IMR-90 (cell line): ENCODE measurements around the gene FHIP1A. TPM values are rescaled to one million over a fixed set of nuclear protein-coding genes. Genes with fewer than 3 reads are reported as not detected.

Source experiments
- ATAC-seq: fragments of 200-7000 bp; cut with Tn5 transposase; 2 replicates; pipeline ENCODE4 v1.9.1; 2020; ENCODE audit warnings: low read depth, mild to moderate bottlenecking, moderate library complexity
- BruUV-seq: library from RNA; stranded (reverse); fragments of 400-500 nt; replicated peaks from 2 replicates; lab custom pipeline; 2021; lab: Mats Ljungman, UMichigan
- CTCF ChIA-PET: fragments of 300-600 bp; formaldehyde crosslinking; extraction: SDS; loops from one replicate; lab custom pipeline; 2021; ENCODE audit warnings: antibody characterized with exemption; lab: Yijun Ruan, JAX
- POLR2A ChIA-PET: fragments of 300-600 bp; sonication (Branson Sonifier 250); formaldehyde crosslinking; loops from one replicate; lab custom pipeline; 2022; ENCODE audit warnings: antibody characterized with exemption; ENCODE audit not compliant: unreplicated experiment; lab: Charles Lee
- DNase-seq: peaks from one replicate; pipeline ENCODE4 v3.0.0; 2013
- H2AFZ ChIP-seq: replicated peaks from 2 replicates; pipeline ENCODE3; 2013; ENCODE audit warnings: low read length, mild to moderate bottlenecking; ENCODE audit not compliant: poor library complexity
- H2AK5ac ChIP-seq: 2 replicates; pipeline ENCODE4 v1.6.1; 2013; ENCODE audit warnings: low read depth, low read length, inconsistent platforms
- H2AK9ac ChIP-seq: replicated peaks from 2 replicates; pipeline ENCODE3; 2013; ENCODE audit warnings: mild to moderate bottlenecking, low read depth, low read length, moderate library complexity; ENCODE audit not compliant: poor library complexity
- H2BK120ac ChIP-seq: 2 replicates; pipeline ENCODE4 v1.6.1; 2013; ENCODE audit warnings: low read depth, low read length, inconsistent platforms
- H2BK15ac ChIP-seq: 3 replicates; pipeline ENCODE4 v1.6.1; 2013; ENCODE audit warnings: low read depth, low read length, inconsistent platforms
- H2BK20ac ChIP-seq: 2 replicates; pipeline ENCODE4 v1.6.1; 2013; ENCODE audit warnings: low read depth, mild to moderate bottlenecking, inconsistent platforms, low read length, moderate library complexity
- H2BK5ac ChIP-seq: 2 replicates; pipeline ENCODE4 v1.6.1; 2013; ENCODE audit warnings: mild to moderate bottlenecking, low read depth, low read length, inconsistent platforms; ENCODE audit not compliant: poor library complexity, severe bottlenecking
- H3K14ac ChIP-seq: replicated peaks from 2 replicates; pipeline ENCODE4 v1.6.1; 2013; ENCODE audit warnings: low read depth, low read length, inconsistent platforms
- H3K18ac ChIP-seq: 2 replicates; pipeline ENCODE4 v1.6.1; 2013; ENCODE audit warnings: low read depth, low read length, control low read depth
- H3K23ac ChIP-seq: 2 replicates; pipeline ENCODE4 v1.6.1; 2013; ENCODE audit warnings: low read depth, low read length, inconsistent platforms
- H3K27ac ChIP-seq: 2 replicates; pipeline ENCODE4 v1.5.1; 2013; ENCODE audit warnings: mild to moderate bottlenecking, control low read depth, low read length; ENCODE audit not compliant: insufficient read depth
- H3K27me3 ChIP-seq: 2 replicates; pipeline ENCODE4 v1.6.1; 2013; ENCODE audit warnings: low read length; ENCODE audit not compliant: control insufficient read depth, insufficient read depth
- H3K36me3 ChIP-seq: 2 replicates; pipeline ENCODE4 v1.6.1; 2013; ENCODE audit warnings: low read length, mixed read lengths; ENCODE audit not compliant: control insufficient read depth, insufficient read depth
- H3K4ac ChIP-seq: 2 replicates; pipeline ENCODE4 v1.6.1; 2013; ENCODE audit warnings: low read depth, low read length, inconsistent platforms
- H3K4me1 ChIP-seq: 2 replicates; pipeline ENCODE4 v1.6.1; 2013; ENCODE audit warnings: low read length, mixed read lengths; ENCODE audit not compliant: control insufficient read depth, insufficient read depth
- H3K4me2 ChIP-seq: 2 replicates; pipeline ENCODE4 v1.6.1; 2013; ENCODE audit warnings: low read depth, mild to moderate bottlenecking, control low read depth, low read length, moderate library complexity
- H3K4me3 ChIP-seq: 2 replicates; pipeline ENCODE4 v1.5.1; 2013; ENCODE audit warnings: low read depth, mild to moderate bottlenecking, control low read depth, low read length, moderate library complexity; ENCODE audit not compliant: insufficient read depth
- H3K56ac ChIP-seq: 2 replicates; pipeline ENCODE4 v1.6.1; 2013; ENCODE audit warnings: low read length, inconsistent platforms; ENCODE audit not compliant: insufficient read depth; ENCODE audit errors: extremely low read depth
- H3K79me1 ChIP-seq, 2 experiments: 2 replicates each; pipeline ENCODE4 v1.6.1; 2013; ENCODE audit warnings: low read length in 2 of 2, inconsistent platforms in 1 of 2, low read depth in 1 of 2
- H3K9ac ChIP-seq: 2 replicates; pipeline ENCODE4 v1.6.1; 2013; ENCODE audit warnings: low read depth, low read length, control low read depth
- H3K9me1 ChIP-seq: 2 replicates; pipeline ENCODE4 v1.6.1; 2013; ENCODE audit warnings: low read length, inconsistent platforms; ENCODE audit not compliant: insufficient read depth
- H3K9me3 ChIP-seq: 2 replicates; pipeline ENCODE4 v1.6.1; 2013; ENCODE audit warnings: low read length; ENCODE audit not compliant: control insufficient read depth, insufficient read depth
- H4K20me1 ChIP-seq: 2 replicates; pipeline ENCODE4 v1.6.1; 2013; ENCODE audit warnings: low read length, inconsistent platforms; ENCODE audit not compliant: insufficient read depth
- H4K5ac ChIP-seq: 2 replicates; pipeline ENCODE4 v1.6.1; 2013; ENCODE audit warnings: mild to moderate bottlenecking, low read depth, low read length, control low read depth
- H4K8ac ChIP-seq, 2 experiments: 2 replicates each; pipeline ENCODE4 v1.6.1; 2013; ENCODE audit warnings: low read depth in 2 of 2, low read length in 2 of 2, control low read depth in 1 of 2, inconsistent platforms in 1 of 2
- H4K91ac ChIP-seq: 2 replicates; pipeline ENCODE4 v1.6.1; 2013; ENCODE audit warnings: low read depth, low read length, inconsistent platforms; ENCODE audit not compliant: insufficient read depth
- CHD1 ChIP-seq: IDR thresholded peaks from 2 replicates; pipeline ENCODE4 v1.6.1; 2012; ENCODE audit warnings: low read depth, low read length, improper control_type of control experiment
- FOS ChIP-seq: fragments of 150-350 bp; IDR thresholded peaks from 2 replicates; pipeline ENCODE4 v1.6.1; 2016; ENCODE audit warnings: low read depth, low read length
- MXI1 ChIP-seq: IDR thresholded peaks from 2 replicates; pipeline ENCODE4 v1.6.1; 2012; ENCODE audit warnings: low read depth, mild to moderate bottlenecking, low read length, moderate library complexity, borderline replicate concordance
- dilution Hi-C: fragments of 300-500 bp; cut with HindIII; formaldehyde crosslinking; loops from one replicate; pipeline ENCODE4 v1.14.3; 2018; ENCODE audit warnings: low sequenced_read_pairs; ENCODE audit not compliant: unreplicated experiment
- in situ Hi-C: fragments of 300-500 bp; cut with MboI; formaldehyde crosslinking; loops from 3 replicates; pipeline ENCODE4 v1.14.3; 2019; ENCODE audit warnings: low sequenced_read_pairs, inconsistent platforms, mixed read lengths
- intact Hi-C: fragments of 100-400 bp; cut with micrococcal nuclease; formaldehyde crosslinking; loops from 2 replicates; pipeline ENCODE4 v1.10.0; 2022
- polyA plus RNA-seq, 3 experiments: library from polyadenylated mRNA; depleted of rRNA; stranded (reverse); fragments of >200 nt; gene quantifications; 2 replicates each; pipeline ENCODE4 v1.2.3, GENCODE V29; 2012; ENCODE audit warnings: low replicate concordance in 1 of 3
- total RNA-seq: library from RNA; depleted of rRNA; stranded (reverse); fragments of >200 nt; gene quantifications from 2 replicates; pipeline ENCODE4 v1.2.3, GENCODE V29; 2012

FHIP1A gene
- total and polyA plus RNA-seq, 2 of the 4 experiments (the other 2 are of a cell fraction) = 0.02 to 0.18 TPM

DNA sequence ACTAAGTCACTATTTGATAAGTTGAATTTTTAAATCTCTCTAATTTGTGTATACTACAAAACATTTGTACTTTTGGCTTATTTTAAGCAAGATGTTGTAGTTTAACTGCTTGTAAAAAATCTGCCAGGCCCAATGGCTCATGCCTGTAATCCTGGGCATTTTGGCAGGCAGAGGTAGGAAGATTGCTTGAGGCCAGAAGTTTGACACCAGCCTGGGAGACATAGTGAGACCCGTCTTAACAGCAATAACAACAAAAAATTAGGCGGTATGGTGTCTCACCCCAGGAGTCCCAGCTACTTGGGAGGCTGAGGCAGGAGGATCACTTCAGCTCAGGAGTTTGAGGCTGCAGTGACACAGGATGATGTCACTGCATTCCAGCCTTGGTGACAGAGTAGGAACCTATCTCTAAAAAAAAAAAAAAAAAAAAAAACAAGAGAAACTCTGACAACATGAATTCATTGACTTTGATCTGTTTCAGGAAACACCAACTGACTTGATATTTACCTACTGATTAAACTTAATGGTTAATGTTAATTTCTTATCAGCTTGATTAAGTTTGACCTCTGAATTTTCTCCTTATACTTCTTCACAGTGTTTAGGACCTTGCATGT, 8.9 kb downstream of the FHIP1A start (continued):
- no peak for TF ChIP-seq MXI1

DNA sequence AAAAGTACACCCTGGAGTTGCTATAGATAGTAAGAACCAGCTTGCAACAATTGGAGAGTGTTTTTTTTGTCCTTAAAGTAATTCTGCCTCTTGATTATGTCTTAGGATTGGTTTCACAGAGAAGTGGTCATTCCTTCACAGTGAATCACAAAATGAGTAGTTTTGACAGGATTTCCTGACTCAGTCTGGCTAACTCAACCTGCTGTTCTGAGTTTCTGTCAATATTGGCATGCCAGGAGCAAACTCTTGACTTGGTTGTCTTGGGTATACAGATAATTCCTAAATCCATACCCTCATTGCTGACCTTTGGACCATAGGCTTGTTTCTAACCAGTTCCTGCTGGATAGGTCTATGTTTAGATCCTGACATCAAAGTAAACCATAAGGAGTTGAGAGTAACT, 9.4 kb downstream of the FHIP1A start:
- Histone ChIP-seq H3K9me3 (no peaks in the 10 kb centered on the region), H3K14ac (no peak overlapping the region), H3K56ac (no peak overlapping the region), H2BK120ac (no peak overlapping the region), H3K79me1 (no peaks in the 10 kb centered on the region), H3K4me3 (no peak overlapping the region), H3K18ac (no peak overlapping the region), H3K27ac (no peak overlapping the region), H3K4me2 (no peak overlapping the region; the same call in 1 of the 2 replicates), H3K23ac (no peak overlapping the region), H4K5ac (no peak overlapping the region), H3K4me1 (no peaks in the 10 kb centered on the region; the same call in 1 of the 2 replicates), H3K27me3 (no peaks in the 10 kb centered on the region), H2AFZ (no peak overlapping the region), H4K8ac (no peak overlapping the region), H4K20me1 (no peaks in the 10 kb centered on the region), H3K4ac (no peak overlapping the region), H4K91ac (no peak overlapping the region), H2BK20ac (no peak overlapping the region), H2BK5ac (peak overlapping the region; percentile 7), H3K9ac (no peak overlapping the region), H2AK5ac (no peak overlapping the region), H2BK15ac (no peak overlapping the region), H2AK9ac (no peak overlapping the region), H3K9me1 (peaks cover 3% of the 10 kb centered on the region), H3K36me3 (no peaks in the 10 kb centered on the region)
- in situ Hi-C loops (no loop called here), intact Hi-C loops (no loop called here), dilution Hi-C loops (no loop called here)
- DNase-seq (peak; percentile 84), ATAC-seq (peak; percentile 88)
- BruUV-seq = no TSS peak
- CTCF ChIA-PET = interaction anchor here (0.6 kb wide), 1 partner anchor 280 kb away, joined by 3 read pairs; no protein-coding TSS in a partner anchor
- TF ChIP-seq FOS (peak; percentile 46; the same call in 1 of the 2 replicates), MXI1 (no peak), CHD1 (no peak)
- POLR2A ChIA-PET = no interaction called here
